ENCODE results near the gene KREMEN2. TPM values are rescaled to one million over a fixed set of nuclear protein-coding genes. Genes with fewer than 3 reads are reported as not detected.
A peak's percentile ranks its signal among the peaks of the same experiment; 100 is the strongest.

Gene KREMEN2
- total and polyA plus RNA-seq, 2 of the 8 experiments (the other 6 are each of a cell fraction or from before 2014, with no cell fraction given), result 6.6 to 7.0 TPM

GRCh38 chr16:2971134-2971984 lies 7.3 kb downstream of the KREMEN2 start:
- POLR2A ChIA-PET (ENCODE audit: partially characterized antibody), result interaction anchor here (1.1 to 25.4 kb wide), 9 partner anchors 7 to 67 kb away, joined by 4 to 455 read pairs (median 6); partner anchors contain the start of genes CLDN6, HCFC1R1, KREMEN2 and PKMYT1
- Histone ChIP-seq H2AK5ac (ENCODE audit: low read depth, low read length) (no peak overlapping the region), H3K79me1 (ENCODE audit: low read depth, low read length) (peaks cover 13% of the 10 kb centered on the region), H2BK20ac (ENCODE audit: low read length) (no peak overlapping the region), H2BK120ac (replicated peaks; ENCODE audit: low read depth, low read length) (no peak overlapping the region), H3K4ac (replicated peaks; ENCODE audit: insufficient read length, low read depth, low read length) (no peak overlapping the region), H3K36me3 (ENCODE audit: control insufficient read depth in 2 of 4, insufficient read depth in 4 of 4, low read length in 3 of 4) (peaks cover 17 to 41% (median 27%) of the 10 kb centered on the region in 4 experiments), H2AFZ (ENCODE audit: low read length) (no peak overlapping the region), H2BK12ac (ENCODE audit: low read depth, low read length) (0 out of 2 replicates have a peak overlapping the region, but pooled peaks have one; percentile 17), H3K27me3 (replicated peaks in 1 of 4; ENCODE audit: control insufficient read depth in 3 of 4, extremely low read depth in 1 of 4, insufficient read depth in 3 of 4, low read length in 3 of 4) (peaks cover 15 to 24% (median 20%) of the 10 kb centered on the region in 4 experiments; a peak in 6 of 7 replicates), H3K79me2 (ENCODE audit: control insufficient read depth in 1 of 2, insufficient read depth in 2 of 2, low read length in 2 of 2) (peaks cover 0 to 2% of the 10 kb centered on the region in 2 experiments; a peak in 1 of 4 replicates), H2BK15ac (ENCODE audit: low read length) (no peak overlapping the region), H3K9me3 (ENCODE audit: insufficient read depth in 2 of 2, low read depth in 1 of 2, low read length in 1 of 2) (no peaks in the 10 kb centered on the region), H3K18ac (ENCODE audit: extremely low read depth, low read length) (no peak overlapping the region; the same call in 1 of the 2 replicates), H4K91ac (replicated peaks; ENCODE audit: insufficient read length, low read length) (no peak overlapping the region), H3K14ac (ENCODE audit: insufficient read length) (no peak overlapping the region), H3K4me1 (replicated peaks in 1 of 4; ENCODE audit: control insufficient read depth in 3 of 4, insufficient read depth in 4 of 4, low read length in 3 of 4) (peaks cover 0 to 27% (median 13%) of the 10 kb centered on the region in 4 experiments; a peak in 6 of 7 replicates), H4K20me1 (replicated peaks in 1 of 2; ENCODE audit: control insufficient read depth in 1 of 2, insufficient read depth in 2 of 2, low read length in 2 of 2) (peaks cover 23 to 28% of the 10 kb centered on the region in 2 experiments), H3K23ac (ENCODE audit: insufficient read length) (no peak overlapping the region), H4K5ac (ENCODE audit: insufficient read length, low read depth, low read length) (no peak overlapping the region), H3K4me2 (ENCODE audit: insufficient read depth in 1 of 2, low read depth in 2 of 2, low read length in 2 of 2) (peak overlapping the region in 1 of 2 experiments; percentile 81; a peak in 2 of 4 replicates), H2BK5ac (ENCODE audit: low read depth, low read length) (0 out of 2 replicates have a peak overlapping the region, but pooled peaks have one; percentile 44), H4K8ac (ENCODE audit: extremely low read depth, insufficient read depth, low read length) (no peak overlapping the region), H3K4me3 (ENCODE audit: extremely low read depth in 1 of 4, insufficient read depth in 2 of 4, low read depth in 3 of 4, low read length in 4 of 4) (no peak overlapping the region; a peak in 1 of 8 replicates), H3K9ac (replicated peaks in 1 of 4; ENCODE audit: extremely low read depth in 1 of 4, low read depth in 3 of 4, low read length in 3 of 4) (no peak overlapping the region), H3K56ac (replicated peaks; ENCODE audit: insufficient read length, low read depth, low read length) (no peak overlapping the region), H3K23me2 (ENCODE audit: low read depth, low read length) (peaks cover 9% of the 10 kb centered on the region), H3K27ac (ENCODE audit: low read depth, low read length) (no peak overlapping the region)
- no peak for FAIRE-seq
- no peak for DNase-seq (ENCODE audit: low read depth in 1 of 2, low spot score in 2 of 2)
- CTCF ChIA-PET (ENCODE audit: partially characterized antibody), result interaction anchor here (1.1 to 2.8 kb wide), 10 partner anchors 10 to 116 kb away, joined by 3 to 19 read pairs (median 7); partner anchors contain the start of genes CLDN6, PKMYT1 and TNFRSF12A
- 91% methylated on average over 30 of the region's 35 CpGs; no CpG with 5 or more reads in 1 of the 2 experiments for WGBS, 2 experiments (ENCODE audit: extremely low coverage in 1 of 2, insufficient coverage in 1 of 2, insufficient read length in 1 of 2, insufficient replicate concordance in 2 of 2, low coverage in 1 of 2, low lambda C conversion rate in 2 of 2, missing lambda C conversion rate in 1 of 2)
- no peak for TF ChIP-seq ZNF274 (IDR thresholded peaks at IDR 0.05; ENCODE audit: borderline replicate concordance, extremely low read depth, low read length)
- TF ChIP-seq EZH2 (IDR thresholded peaks at IDR 0.05; ENCODE audit: low read depth, low read length, severe bottlenecking), result no peak
- peak; percentile 61; the same call in 1 of the 2 replicates for TF ChIP-seq POLR2AphosphoS5 (IDR thresholded peaks at IDR 0.05; ENCODE audit: low read depth, low read length)
- no peak for TF ChIP-seq TAF1 (IDR thresholded peaks at IDR 0.05; ENCODE audit: low read depth, low read length)
- no peak for TF ChIP-seq BCL11A (IDR thresholded peaks at IDR 0.05; ENCODE audit: low read depth in 2 of 2, low read length in 2 of 2)
- TF ChIP-seq CTCF (IDR thresholded peaks at IDR 0.05; ENCODE audit: control extremely low read depth in 1 of 3, insufficient read depth in 1 of 3, low read depth in 1 of 3, low read length in 3 of 3), result peak in 1 of 3 experiments; percentile 4; a peak in 1 of 4 replicates
- TF ChIP-seq RNF2 (IDR thresholded peaks at IDR 0.05; ENCODE audit: borderline replicate concordance, low read depth, low read length, missing control alignments, poor library complexity, severe bottlenecking), result no peak
